LHCN-M2 (cell line): ENCODE data around the gene EEPD1. TPM values are rescaled to one million over a fixed set of nuclear protein-coding genes. Genes with fewer than 3 reads are reported as not detected.

Source experiments
- DNase-seq: peaks from one replicate; pipeline ENCODE4 v3.0.0-alpha.2; 2012; ENCODE audit warnings: low read depth
- total RNA-seq: library from RNA; depleted of rRNA; stranded (reverse); fragments of >200 nt; gene quantifications from 2 replicates; pipeline ENCODE4 v1.2.3, GENCODE V29; 2014

The EEPD1 gene
- total RNA-seq, 1 experiment from 2014 or later = 2.5 TPM

DNA sequence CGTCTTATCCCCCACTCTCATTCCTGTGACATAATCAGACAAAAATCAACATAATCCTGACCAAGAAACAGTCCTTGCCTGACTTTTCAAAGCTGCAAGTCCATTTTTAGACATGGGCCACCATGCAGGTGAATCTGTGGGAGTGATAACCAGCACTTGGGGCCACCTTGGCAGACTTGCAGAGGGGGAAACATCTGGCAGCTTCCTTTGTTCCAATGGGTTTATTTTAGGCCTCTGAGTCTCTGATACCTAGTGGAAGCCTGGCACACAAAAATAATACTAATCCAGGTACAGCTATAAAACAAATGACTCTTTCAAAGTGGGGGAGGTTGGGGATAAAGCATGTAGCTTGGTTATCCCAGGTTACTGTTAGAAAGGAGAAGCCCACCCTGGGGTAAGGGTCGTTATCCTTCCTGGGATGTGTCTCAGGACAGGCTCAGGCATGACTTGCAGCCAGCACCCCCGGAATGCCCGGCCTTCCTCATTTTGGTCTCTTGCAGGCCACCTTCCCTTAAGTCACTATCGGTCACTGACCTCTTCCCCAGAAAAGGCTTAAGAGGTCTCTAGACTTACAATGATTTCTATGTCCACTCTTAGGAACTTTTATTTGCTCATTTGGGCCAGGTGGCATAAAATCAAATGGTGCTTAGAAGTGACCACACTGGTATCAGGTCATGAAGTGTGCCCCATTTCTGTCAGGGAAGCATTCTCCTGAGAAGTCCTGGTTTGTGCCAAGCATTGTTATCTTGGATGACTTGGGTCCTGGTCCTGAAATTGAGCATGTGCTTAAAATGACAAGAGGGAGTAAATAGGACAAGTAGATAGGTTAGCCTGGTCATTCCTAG lies 37.6 kb downstream of the EEPD1 start:
- DNase-seq = no peak

DNA sequence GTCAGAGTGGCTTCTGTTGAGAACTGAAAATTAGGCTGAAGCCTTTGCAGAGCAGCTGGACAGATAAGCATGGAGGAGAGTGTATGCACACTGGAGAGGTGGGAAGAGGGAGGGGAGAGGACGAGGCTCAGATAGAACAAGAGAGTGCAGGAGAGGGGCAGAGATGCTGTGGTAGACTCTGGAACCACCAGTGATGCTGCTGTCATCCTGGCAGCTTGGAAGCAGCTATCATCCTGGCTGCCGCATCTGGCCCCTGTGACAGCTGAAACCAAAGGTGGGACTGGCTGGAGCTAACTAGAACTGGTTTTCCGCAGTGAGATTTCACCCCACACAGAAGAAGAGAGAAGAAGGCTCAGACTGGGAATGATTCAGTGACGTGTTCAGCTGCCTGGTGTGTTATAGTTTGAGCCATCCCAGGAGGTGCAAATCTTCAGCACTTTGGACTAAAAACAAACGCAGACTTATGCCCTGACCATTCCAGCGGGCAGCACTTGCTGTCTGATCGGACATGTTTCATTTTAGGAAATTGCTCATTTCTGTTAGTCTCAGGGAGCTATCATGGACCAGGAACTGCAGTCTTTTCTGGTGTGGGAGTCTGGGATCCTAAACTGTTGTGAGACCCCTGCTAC lies 38.4 kb downstream of the EEPD1 start:
- peak; percentile 42 for DNase-seq

DNA sequence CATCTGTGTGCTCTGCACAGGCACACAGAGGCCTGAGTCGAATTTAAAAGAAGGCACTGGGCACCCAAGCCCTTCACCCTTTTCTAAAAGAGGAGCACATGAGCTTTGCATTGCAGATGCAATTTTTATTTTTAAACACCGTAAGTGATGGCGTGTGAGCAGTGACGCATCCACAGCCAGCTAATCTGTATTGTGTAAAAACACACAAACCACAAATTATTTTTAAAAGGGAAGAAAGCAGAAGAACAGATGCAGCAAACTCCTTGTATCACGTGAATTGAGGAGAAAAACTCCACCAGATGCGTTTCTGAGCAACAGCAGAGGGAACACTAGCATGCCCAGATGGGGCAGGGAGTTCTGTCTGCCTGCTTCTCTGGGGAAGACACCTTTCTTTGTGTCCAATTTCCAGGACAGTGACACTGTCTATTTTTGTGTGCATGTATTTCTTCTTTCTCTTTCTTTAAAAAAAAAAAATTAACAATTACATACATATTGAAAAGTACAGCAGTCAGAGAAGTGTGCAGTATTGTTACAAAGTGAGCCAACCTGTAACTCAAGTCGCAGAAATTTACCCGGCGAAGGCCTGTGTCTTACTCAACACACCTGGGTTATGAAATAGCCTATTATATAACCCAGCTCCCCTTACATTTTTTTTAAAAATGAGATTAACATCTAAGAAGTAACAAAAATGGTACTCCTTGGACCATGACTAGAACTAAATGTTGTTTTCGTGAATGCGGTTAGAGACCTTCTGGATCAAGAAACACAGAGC lies 39.2 kb downstream of the EEPD1 start:
- peak; percentile 94 for DNase-seq

DNA sequence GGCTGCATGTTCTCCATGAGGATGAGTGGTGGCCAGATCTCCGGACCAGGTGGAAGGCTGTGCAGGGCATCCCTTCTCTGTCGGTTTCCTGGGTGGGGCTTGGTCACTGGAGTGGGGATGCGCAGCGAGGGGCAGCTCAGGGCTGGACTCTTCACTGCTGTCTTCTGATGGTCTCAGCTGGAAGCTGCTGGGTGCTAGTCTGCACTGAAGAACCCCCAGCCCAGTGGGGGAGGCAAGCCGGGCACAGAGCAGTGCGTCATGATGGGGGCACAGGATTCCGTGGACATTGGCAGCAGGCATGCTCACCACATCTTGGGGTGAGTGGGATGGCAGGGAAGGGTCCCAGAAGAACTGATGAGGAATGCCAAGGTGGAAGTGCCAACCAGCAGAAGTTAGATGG lies 39.8 kb downstream of the EEPD1 start:
- DNase-seq = no peak

DNA sequence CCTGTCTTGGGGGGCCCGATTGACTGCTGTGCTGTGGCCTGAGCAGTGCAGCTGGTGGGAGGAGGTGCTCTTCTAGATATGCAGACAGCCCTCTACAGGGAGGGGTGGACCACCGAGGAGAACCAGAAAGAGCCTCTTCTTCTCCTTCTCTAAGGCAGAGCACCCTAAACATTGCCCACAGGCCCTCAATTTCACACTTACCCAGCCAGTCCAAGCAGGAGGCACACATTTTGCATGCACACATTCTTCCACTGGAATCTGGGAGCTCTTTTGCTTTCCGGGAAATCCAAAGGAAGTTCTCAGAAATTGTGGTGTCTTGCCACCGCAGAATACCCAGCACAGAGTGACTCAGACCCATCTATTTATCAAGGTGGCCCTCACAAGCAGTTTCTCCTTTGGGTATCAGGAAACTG lies 45.8 kb downstream of the EEPD1 start:
- no peak for DNase-seq

- DNase-seq = no peak
Measured at GRCh38 chr7:36199329-36199728, 46.3 kb downstream of the EEPD1 start.

- DNase-seq = no peak
Measured at GRCh38 chr7:36201122-36201723, 48.2 kb downstream of the EEPD1 start.

- DNase-seq = no peak
Measured at GRCh38 chr7:36202398-36202797, 49.3 kb downstream of the EEPD1 start.

- no peak for DNase-seq
Measured at GRCh38 chr7:36203071-36203790, 50.2 kb downstream of the EEPD1 start.

DNA sequence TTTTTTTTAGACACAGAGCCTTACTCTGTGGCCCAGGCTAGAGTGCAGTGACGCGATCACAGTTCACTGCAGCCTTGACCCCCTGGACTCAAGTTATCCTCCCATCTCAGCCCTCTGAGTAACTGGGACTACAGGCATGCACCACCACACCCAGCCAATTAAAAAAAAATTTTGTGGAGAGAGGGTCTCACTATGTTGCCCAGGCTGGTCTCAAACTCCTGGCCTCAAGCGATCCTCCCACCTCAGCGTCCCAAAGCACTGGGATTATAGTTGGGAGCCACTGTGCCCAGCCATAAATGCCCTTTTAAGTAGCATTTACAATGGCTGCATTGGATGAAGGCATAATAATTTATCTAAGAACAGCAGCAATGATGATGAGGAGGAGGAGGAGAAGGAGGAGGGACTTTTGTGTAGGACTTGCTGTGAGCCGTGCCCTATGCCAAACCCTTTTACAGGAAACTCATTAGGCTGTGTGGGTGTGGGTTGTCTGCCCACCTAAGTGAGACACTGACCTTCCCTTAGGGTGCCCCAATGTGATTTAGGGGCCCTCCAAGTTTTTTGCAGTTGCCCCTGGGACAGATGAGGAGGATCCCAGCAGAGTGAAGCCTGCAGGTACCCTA lies 51.1 kb downstream of the EEPD1 start:
- DNase-seq = no peak

DNA sequence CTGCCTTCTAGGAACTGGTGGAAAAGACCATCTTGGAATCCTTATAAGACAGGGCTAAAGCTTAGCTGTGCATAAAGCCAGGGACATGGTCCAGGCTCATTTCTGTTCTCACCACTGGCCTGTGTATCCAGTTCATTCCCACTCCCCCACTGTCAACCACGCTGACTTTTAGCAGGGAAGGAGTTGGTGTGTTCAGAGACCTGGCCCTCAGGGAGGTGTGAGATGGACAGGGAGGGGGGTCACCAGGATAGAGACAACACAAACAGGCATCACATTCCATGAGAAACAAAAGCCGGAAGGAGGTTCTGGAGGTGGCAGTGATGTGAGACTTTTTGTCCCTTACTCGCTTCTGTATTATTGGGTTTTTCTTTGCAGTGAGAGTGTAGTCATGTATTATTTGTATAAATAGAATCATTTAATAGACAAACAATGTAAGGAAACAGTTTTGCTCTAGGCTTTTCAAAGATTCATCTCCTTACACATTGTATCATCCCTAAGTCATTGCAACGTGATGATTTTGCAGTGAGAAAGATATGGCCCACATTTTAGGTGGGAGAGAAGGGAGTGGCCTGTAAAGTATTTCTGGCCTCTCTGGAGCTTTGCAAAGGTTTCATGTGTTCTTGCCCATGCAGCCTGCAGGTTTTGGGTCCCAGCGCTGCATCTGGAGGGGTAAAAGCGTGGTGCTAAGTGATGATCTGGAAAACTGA lies 52.0 kb downstream of the EEPD1 start:
- no peak for DNase-seq

- no peak for DNase-seq
Measured at GRCh38 chr7:36205803-36206202, 52.7 kb downstream of the EEPD1 start.

DNA sequence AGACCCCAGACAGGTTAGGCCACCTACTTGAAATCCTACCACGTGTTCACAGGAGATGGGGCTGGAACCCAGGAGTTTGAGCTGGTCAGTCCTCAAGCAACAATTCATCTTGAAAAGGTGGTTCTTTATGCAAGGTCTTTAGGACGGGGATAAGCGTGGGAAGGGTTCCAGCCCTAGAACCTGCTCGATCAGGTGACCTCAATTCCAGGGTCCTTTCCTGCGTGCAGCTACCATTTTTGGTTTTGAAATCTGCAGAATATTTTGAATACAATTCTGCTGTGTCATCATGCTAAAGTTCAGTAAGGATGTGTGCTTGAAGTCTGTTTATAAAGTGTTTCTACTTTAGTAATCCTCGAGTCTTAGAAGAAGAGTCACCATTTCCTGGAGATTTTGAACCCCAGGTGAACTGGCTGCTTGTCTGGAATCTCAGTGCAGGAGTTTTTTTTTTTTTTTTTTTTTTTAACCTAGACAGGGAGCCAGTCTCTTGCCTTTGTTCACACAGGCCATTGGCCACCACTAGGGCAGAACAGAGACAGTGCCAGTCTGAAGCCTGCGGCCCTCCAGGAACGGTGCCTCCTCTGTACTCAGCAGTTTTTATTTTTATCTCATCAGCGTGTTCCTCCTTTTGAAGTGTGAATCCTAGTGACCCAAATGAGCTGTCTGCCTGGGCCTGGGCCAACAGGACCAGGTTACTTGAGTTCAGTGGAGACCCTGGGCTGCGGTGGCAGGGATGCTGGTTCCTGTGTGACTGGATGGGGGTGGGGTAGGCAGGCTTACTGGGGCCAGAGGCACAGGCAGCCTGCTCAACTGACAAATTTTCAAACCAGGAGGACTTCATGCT lies 54.6 kb downstream of the EEPD1 start:
- DNase-seq = no peak

DNA sequence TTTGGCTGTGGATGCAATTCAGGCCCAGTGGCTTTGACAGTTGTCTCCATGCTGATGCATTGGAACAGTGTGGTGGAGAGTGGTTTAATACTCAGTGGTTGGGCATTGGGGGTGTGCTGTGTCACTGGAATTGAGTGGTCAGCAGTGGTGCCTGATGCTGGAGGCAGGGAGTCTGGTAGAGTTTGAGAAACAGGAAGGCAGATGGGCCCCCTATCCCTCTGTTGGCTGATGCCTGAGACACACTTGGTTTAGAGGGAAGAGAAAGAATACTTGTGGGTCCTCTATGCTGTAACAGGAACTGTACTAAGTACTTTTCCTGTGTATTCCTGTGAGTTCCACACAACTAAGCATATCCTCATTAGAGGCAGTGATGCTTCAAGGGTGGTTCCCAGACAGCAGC lies 55.4 kb downstream of the EEPD1 start:
- peak; percentile 45 for DNase-seq

DNA sequence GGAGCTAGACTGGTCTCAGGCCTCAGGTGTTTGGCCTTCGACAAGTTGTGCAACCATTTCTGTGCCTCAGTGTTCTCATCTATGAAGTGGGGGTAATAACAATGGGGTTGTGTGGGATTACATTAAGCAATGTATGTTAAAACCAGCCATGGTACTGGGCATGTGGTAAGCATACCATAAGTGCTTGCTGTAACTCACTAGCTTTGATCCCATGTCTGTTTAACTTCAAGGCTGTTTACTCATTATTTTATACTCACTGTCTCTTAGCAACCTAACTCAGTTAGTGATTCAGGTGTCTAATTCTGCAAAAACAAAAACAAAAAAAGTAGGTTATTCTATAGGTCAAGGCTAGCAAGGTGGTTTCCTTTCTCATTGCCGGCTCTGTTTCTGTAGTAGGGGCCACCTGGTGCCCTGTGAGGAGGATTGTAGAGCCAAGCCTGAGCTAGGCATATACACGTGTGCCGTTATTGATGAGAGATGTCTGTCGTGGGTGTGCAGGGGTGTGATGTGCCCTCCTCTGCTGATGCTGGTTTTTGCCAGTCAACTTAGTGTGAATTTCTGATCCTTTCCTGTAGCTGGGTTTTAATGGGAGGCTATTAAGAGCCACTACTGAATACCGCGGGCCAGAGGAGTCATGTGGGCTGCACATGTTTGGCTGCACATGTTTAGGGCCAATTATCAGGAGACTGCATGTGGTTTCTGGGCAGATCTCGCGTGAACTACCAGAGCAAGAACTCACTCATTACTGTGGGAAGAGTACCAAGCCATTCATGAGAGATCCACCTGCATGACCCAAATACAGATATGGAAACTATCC lies 56.2 kb downstream of the EEPD1 start:
- no peak for DNase-seq

- no peak for DNase-seq
Measured at GRCh38 chr7:36209814-36210183, 56.7 kb downstream of the EEPD1 start.

DNA sequence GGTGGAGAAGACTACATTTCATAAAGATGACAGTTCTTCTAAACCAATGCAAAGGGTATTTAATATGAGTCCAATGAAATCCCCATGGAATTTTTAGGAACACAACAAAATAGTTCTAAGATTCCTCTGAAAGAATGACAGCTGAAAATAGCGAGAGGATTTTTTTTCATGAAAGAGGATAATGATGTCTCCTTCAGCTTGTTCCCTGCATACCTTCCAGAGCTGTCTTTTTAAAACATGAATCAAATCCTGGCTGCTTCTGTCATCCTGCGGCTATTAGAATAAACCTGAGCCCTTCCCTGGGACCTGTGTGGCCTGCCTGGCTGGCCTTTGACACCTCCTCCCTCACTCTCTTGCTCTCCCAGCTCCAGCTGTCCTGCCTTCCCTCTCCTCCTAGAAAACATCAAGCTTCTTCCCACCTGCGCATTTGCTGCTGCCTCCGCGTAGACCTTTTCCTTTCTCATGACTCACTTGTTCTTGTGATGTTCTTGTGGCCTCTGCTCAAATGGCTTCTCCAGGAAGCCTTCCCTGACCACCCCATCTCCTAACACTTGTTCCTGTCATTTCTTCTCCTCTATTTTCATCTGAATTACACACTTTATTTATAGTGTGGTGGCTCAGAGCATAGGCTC lies 57.4 kb downstream of the EEPD1 start:
- DNase-seq = peak; percentile 69
